Epithelial cell of proximal tubule (primary cell): ENCODE data around the gene TPMT. TPM values are rescaled to one million over a fixed set of nuclear protein-coding genes. Genes with fewer than 3 reads are reported as not detected.

Experiments used
- DNase-seq: peaks from one replicate; pipeline ENCODE4 v3.0.0-alpha.2; 2011; ENCODE audit warnings: low read depth
- H3K4me3 ChIP-seq: 2 replicates; pipeline ENCODE4 v1.5.1; 2011; ENCODE audit warnings: low read depth, mild to moderate bottlenecking, low read length
- CTCF ChIP-seq: conservative IDR thresholded peaks from 2 replicates; pipeline ENCODE4 v1.5.1; 2012; ENCODE audit warnings: low read depth, mild to moderate bottlenecking, low read length
- total RNA-seq: library from RNA; depleted of rRNA; stranded (reverse); fragments of >200 nt; gene quantifications from 2 replicates; pipeline ENCODE4 v1.2.3, GENCODE V29; 2015

The TPMT gene
- total RNA-seq, 1 donor from 2014 or later: 13.2 TPM

- no peak for DNase-seq
- TF ChIP-seq CTCF: no peak
- no peak overlapping the region for H3K4me3 ChIP-seq
These were observed 67.3 kb downstream of the TPMT start for GRCh38 chr6:18087396-18088165.

- TF ChIP-seq CTCF: no peak
- DNase-seq: no peak
- H3K4me3 ChIP-seq: no peak overlapping the region
These were observed 73.7 kb downstream of the TPMT start for GRCh38 chr6:18081025-18081668.

GRCh38 chr6:18080544-18080943 is 74.3 kb downstream of the TPMT start:
- H3K4me3 ChIP-seq: no peak overlapping the region
- DNase-seq: no peak
- TF ChIP-seq CTCF: no peak

GRCh38 chr6:18078866-18079265 is 76.0 kb downstream of the TPMT start:
- H3K4me3 ChIP-seq: no peak overlapping the region
- TF ChIP-seq CTCF: no peak
- no peak for DNase-seq

Other genes starting within 250 kb of the TPMT start
- 12.5 and 15.5 TPM in 2 replicates for gene KIF13A, start 167.4 kb downstream of the TPMT start, total RNA-seq
- gene NHLRC1, start 32.4 kb downstream of the TPMT start, total RNA-seq: 0.40 and 1.2 TPM in 2 replicates
- gene KDM1B, start 345 bp upstream of the TPMT start, total RNA-seq: 8.7 and 15.7 TPM in 2 replicates
- 197 and 207 TPM in 2 replicates for gene DEK, start 109.5 kb upstream of the TPMT start, total RNA-seq
- 6.3 and 10.5 TPM in 2 replicates for gene RNF144B, start 232.3 kb upstream of the TPMT start, total RNA-seq